ENCODE results near the gene METTL18.

Gene METTL18

DNA sequence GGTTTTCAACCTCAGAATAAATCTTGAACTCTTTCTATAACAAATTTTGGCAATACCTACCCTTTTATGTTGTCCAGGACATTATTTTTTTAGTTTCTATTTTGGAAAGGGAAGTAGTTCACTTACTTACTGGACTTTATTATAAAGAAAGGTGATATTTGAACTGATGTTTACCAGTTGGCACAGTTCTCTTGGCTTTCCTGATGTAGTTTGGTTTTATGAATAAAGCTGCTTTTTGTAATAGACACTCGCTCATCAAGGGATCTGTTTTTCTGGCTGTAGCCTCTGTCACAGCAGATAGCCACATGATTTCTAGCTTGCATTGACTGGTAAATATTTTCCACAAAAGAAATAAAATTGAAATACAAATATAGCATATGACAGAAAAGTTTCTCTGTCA lies 40.9 kb upstream of the METTL18 start:
- no peak overlapping the region for H3K4me3 ChIP-seq (ENCODE audit: low read depth in 1 of 2, low read length in 2 of 2)
- H3K79me2 ChIP-seq (ENCODE audit: insufficient read depth, low read length): peaks cover 33% of the 10 kb centered on the region
- TF ChIP-seq, protein P1, sequence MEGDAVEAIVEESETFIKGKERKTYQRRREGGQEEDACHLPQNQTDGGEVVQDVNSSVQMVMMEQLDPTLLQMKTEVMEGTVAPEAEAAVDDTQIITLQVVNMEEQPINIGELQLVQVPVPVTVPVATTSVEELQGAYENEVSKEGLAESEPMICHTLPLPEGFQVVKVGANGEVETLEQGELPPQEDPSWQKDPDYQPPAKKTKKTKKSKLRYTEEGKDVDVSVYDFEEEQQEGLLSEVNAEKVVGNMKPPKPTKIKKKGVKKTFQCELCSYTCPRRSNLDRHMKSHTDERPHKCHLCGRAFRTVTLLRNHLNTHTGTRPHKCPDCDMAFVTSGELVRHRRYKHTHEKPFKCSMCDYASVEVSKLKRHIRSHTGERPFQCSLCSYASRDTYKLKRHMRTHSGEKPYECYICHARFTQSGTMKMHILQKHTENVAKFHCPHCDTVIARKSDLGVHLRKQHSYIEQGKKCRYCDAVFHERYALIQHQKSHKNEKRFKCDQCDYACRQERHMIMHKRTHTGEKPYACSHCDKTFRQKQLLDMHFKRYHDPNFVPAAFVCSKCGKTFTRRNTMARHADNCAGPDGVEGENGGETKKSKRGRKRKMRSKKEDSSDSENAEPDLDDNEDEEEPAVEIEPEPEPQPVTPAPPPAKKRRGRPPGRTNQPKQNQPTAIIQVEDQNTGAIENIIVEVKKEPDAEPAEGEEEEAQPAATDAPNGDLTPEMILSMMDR (IDR thresholded peaks at IDR 0.05; ENCODE audit: borderline replicate concordance, extremely low read depth, low read length, poor library complexity, severe bottlenecking): no peak
- TF ChIP-seq EZH2 (IDR thresholded peaks at IDR 0.05; ENCODE audit: borderline replicate concordance, low read depth, low read length, severe bottlenecking): no peak
- H2AFZ ChIP-seq (ENCODE audit: low read depth, low read length): no peak overlapping the region
- peaks cover 2% of the 10 kb centered on the region; the same call in 1 of the 2 replicates for H4K20me1 ChIP-seq (ENCODE audit: insufficient read depth, low read length)
- DNase-seq (no peak), ATAC-seq (ENCODE audit: insufficient read depth, low read depth) (no peak)
- no peaks in the 10 kb centered on the region for H3K9me3 ChIP-seq (ENCODE audit: insufficient read depth, low read length, severe bottlenecking)
- no peaks in the 10 kb centered on the region for H3K27me3 ChIP-seq (ENCODE audit: insufficient read depth, low read length, poor library complexity)
- no peak overlapping the region for H3K27ac ChIP-seq (ENCODE audit: low read length)
- H3K9ac ChIP-seq (ENCODE audit: low read depth, low read length): no peak overlapping the region
- H3K36me3 ChIP-seq (ENCODE audit: insufficient read depth, low read length): peaks cover 94% of the 10 kb centered on the region
- H3K4me1 ChIP-seq (ENCODE audit: insufficient read depth, low read length): no peaks in the 10 kb centered on the region
- H3K4me2 ChIP-seq (ENCODE audit: insufficient read depth, low read length): no peak overlapping the region

DNA sequence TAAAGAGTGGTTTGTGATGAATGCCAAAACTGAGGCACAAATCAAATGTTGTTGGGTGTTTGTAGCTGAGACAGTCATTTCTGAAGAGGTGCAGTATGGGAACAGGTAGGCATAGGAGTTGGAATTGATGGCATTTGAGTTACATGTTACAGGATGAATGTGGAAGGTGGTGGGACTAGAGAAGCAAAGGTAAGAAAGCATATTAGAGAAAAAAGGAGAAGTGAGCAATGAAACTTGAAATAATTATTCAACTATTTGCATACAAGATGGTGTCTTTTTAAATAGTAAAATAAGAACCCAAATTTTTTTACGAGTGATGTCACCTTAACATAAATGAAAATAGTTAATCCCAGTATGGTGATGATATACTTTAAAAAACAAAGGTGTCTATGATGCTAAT lies 40.2 kb upstream of the METTL18 start:
- no peak overlapping the region for H3K4me2 ChIP-seq (ENCODE audit: insufficient read depth, low read length)
- TF ChIP-seq EZH2 (IDR thresholded peaks at IDR 0.05; ENCODE audit: borderline replicate concordance, low read depth, low read length, severe bottlenecking): no peak
- TF ChIP-seq, protein P1 (IDR thresholded peaks at IDR 0.05; ENCODE audit: borderline replicate concordance, extremely low read depth, low read length, poor library complexity, severe bottlenecking): no peak
- peaks cover 97% of the 10 kb centered on the region for H3K36me3 ChIP-seq (ENCODE audit: insufficient read depth, low read length)
- H3K79me2 ChIP-seq (ENCODE audit: insufficient read depth, low read length): peaks cover 26% of the 10 kb centered on the region
- no peak overlapping the region for H2AFZ ChIP-seq (ENCODE audit: low read depth, low read length)
- ATAC-seq (ENCODE audit: insufficient read depth, low read depth): no peak
- H3K4me3 ChIP-seq (ENCODE audit: low read depth in 1 of 2, low read length in 2 of 2): no peak overlapping the region
- no peaks in the 10 kb centered on the region for H3K4me1 ChIP-seq (ENCODE audit: insufficient read depth, low read length)
- H3K27me3 ChIP-seq (ENCODE audit: insufficient read depth, low read length, poor library complexity): no peaks in the 10 kb centered on the region
- no peaks in the 10 kb centered on the region for H3K9me3 ChIP-seq (ENCODE audit: insufficient read depth, low read length, severe bottlenecking)
- no peak overlapping the region for H3K27ac ChIP-seq (ENCODE audit: low read length)
- no peak for DNase-seq
- no peak overlapping the region for H3K9ac ChIP-seq (ENCODE audit: low read depth, low read length)
- H4K20me1 ChIP-seq (ENCODE audit: insufficient read depth, low read length): peaks cover 2% of the 10 kb centered on the region; the same call in 1 of the 2 replicates

DNA sequence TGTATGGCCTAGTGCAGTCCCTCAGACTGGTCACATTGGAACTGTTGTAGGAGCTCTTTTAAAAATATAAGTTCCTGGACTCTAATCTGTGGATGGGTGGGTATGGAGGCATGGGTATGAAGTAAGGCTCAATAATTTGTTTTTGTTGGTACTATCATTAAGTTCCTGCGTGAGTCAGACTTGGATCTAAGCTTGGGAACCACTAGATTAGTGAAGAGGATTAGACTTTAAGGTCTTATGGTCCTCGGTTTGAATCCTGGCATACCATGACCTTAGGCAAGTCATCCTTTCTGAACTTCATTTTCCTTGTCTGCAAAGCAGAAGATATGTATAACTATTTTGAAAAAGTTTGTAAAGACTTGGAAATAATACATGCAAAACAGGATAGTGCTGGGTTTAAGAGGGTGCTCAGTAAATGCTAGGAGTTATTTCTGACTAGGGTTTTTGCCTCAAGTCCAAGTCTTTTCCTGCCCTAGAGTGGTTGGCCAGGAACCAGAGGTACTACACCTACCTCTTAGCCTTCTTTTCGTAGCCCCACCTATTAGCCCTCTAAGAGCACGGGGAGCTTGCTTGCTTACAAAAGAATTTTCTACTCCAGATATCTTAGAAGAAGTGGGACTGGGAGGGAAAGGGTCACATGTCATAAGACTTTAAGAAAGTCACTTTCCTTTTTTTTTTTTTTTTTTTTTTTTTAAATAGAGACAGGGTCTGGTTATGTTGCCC lies 38.6 kb upstream of the METTL18 start:
- no peak for TF ChIP-seq EZH2 (IDR thresholded peaks at IDR 0.05; ENCODE audit: borderline replicate concordance, low read depth, low read length, severe bottlenecking)
- TF ChIP-seq, protein P1 (IDR thresholded peaks at IDR 0.05; ENCODE audit: borderline replicate concordance, extremely low read depth, low read length, poor library complexity, severe bottlenecking): no peak
- no peak for ATAC-seq (ENCODE audit: insufficient read depth, low read depth)

More for the DNA sequence above, 38.6 kb upstream of the METTL18 start:
- no peaks in the 10 kb centered on the region for H3K9me3 ChIP-seq (ENCODE audit: insufficient read depth, low read length, severe bottlenecking)
- H3K4me1 ChIP-seq (ENCODE audit: insufficient read depth, low read length): no peaks in the 10 kb centered on the region
- H3K4me3 ChIP-seq (ENCODE audit: low read depth in 1 of 2, low read length in 2 of 2): no peak overlapping the region
- no peak overlapping the region for H2AFZ ChIP-seq (ENCODE audit: low read depth, low read length)
- H3K27ac ChIP-seq (ENCODE audit: low read length): no peak overlapping the region
- peaks cover 13% of the 10 kb centered on the region; the same call in 1 of the 2 replicates for H3K79me2 ChIP-seq (ENCODE audit: insufficient read depth, low read length)
- H4K20me1 ChIP-seq (ENCODE audit: insufficient read depth, low read length): no peaks in the 10 kb centered on the region
- no peak overlapping the region for H3K4me2 ChIP-seq (ENCODE audit: insufficient read depth, low read length)
- DNase-seq: no peak
- no peak overlapping the region for H3K9ac ChIP-seq (ENCODE audit: low read depth, low read length)
- H3K36me3 ChIP-seq (ENCODE audit: insufficient read depth, low read length): peaks cover 97% of the 10 kb centered on the region
- no peaks in the 10 kb centered on the region for H3K27me3 ChIP-seq (ENCODE audit: insufficient read depth, low read length, poor library complexity)
